Activated naive CD8-positive, alpha-beta T cell treated with anti-CD3 and anti-CD28 coated beads, Interleukin-2, amount 50 U/mL, for 16 hours (primary cell): ENCODE measurements around the gene SLC45A1.

Source experiments
- DNase-seq: peaks from one replicate; pipeline ENCODE4 v3.0.0-alpha.2; 2020; ENCODE audit warnings: low read depth, low spot score

The SLC45A1 gene

GRCh38 chr1:8352886-8353785 lies 35.2 kb downstream of the SLC45A1 start:
- no peak for DNase-seq

GRCh38 chr1:8354038-8354437 lies 36.1 kb downstream of the SLC45A1 start:
- DNase-seq, result no peak

GRCh38 chr1:8355439-8356255 lies 37.7 kb downstream of the SLC45A1 start:
- no peak for DNase-seq

- DNase-seq, result no peak
These were observed 38.6 kb downstream of the SLC45A1 start for GRCh38 chr1:8356256-8357209.

- DNase-seq, result no peak
These were observed 39.6 kb downstream of the SLC45A1 start for GRCh38 chr1:8357329-8358101.

- no peak for DNase-seq
These were observed 40.5 kb downstream of the SLC45A1 start for GRCh38 chr1:8358241-8358896.

GRCh38 chr1:8358897-8359616 lies 41.1 kb downstream of the SLC45A1 start:
- no peak for DNase-seq

GRCh38 chr1:8359617-8360481 lies 41.9 kb downstream of the SLC45A1 start:
- DNase-seq, result no peak

GRCh38 chr1:8360493-8361197 lies 42.7 kb downstream of the SLC45A1 start:
- DNase-seq, result no peak

GRCh38 chr1:8361198-8361849 lies 43.4 kb downstream of the SLC45A1 start:
- no peak for DNase-seq

GRCh38 chr1:8362701-8363101 lies 44.8 kb downstream of the SLC45A1 start:
- no peak for DNase-seq

- DNase-seq, result no peak
These were observed 45.4 kb downstream of the SLC45A1 start for GRCh38 chr1:8363186-8363766.

- DNase-seq, result no peak
These were observed 45.9 kb downstream of the SLC45A1 start for GRCh38 chr1:8363767-8364301.

- no peak for DNase-seq
These were observed 46.9 kb downstream of the SLC45A1 start for GRCh38 chr1:8364528-8365442.

GRCh38 chr1:8365661-8366362 lies 47.9 kb downstream of the SLC45A1 start:
- no peak for DNase-seq
